GM12865 (cell line): ENCODE data around the gene PDXK.

Experiments
- DNase-seq: peaks from one replicate; pipeline ENCODE4 v3.0.0; 2010; ENCODE audit warnings: low read depth
- H3K4me3 ChIP-seq: 2 replicates; pipeline ENCODE4 v1.5.1; 2011; ENCODE audit warnings: mild to moderate bottlenecking, low read depth, low read length, control low read depth
- CTCF ChIP-seq: IDR thresholded peaks from 2 replicates; pipeline ENCODE4 v1.5.1; 2011; ENCODE audit warnings: low read length, control low read depth, low read depth, inconsistent platforms; ENCODE audit not compliant: insufficient read depth; ENCODE audit errors: missing control alignments

PDXK gene

GRCh38 chr21:43793243-43793642 lies 74.3 kb downstream of the PDXK start:
- DNase-seq, result no peak
- no peak overlapping the region for H3K4me3 ChIP-seq
- no peak for TF ChIP-seq CTCF

- H3K4me3 ChIP-seq, result no peak overlapping the region
- no peak for DNase-seq
- no peak for TF ChIP-seq CTCF
Measured at GRCh38 chr21:43794311-43794710, 75.4 kb downstream of the PDXK start.

DNA sequence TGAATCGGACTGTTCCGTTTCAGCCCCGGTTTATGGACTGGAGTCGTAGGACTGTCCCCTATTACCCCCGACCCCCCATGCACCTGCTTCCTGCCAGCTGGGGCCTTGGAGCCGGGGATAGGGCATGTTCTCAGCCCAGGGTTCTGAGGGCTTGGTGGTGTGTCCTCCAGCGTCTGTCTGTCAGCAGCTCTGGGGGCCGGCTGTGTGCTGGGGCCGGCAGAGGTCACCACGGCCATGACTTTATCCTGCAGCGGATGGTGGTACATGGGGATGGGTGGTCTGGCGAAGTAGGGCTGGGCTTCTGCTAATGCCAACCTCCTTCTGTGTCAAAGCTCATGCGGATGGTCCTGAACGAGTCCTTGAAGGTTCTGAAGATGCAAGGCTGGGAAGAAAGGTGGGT lies 75.9 kb downstream of the PDXK start:
- no peak overlapping the region for H3K4me3 ChIP-seq
- TF ChIP-seq CTCF, result no peak
- no peak for DNase-seq

GRCh38 chr21:43797415-43797814 lies 78.5 kb downstream of the PDXK start:
- no peak for DNase-seq
- no peak overlapping the region for H3K4me3 ChIP-seq
- TF ChIP-seq CTCF, result no peak

- DNase-seq, result no peak
- H3K4me3 ChIP-seq, result no peak overlapping the region
- TF ChIP-seq CTCF, result no peak
Measured at GRCh38 chr21:43797925-43798715, 79.2 kb downstream of the PDXK start.

DNA sequence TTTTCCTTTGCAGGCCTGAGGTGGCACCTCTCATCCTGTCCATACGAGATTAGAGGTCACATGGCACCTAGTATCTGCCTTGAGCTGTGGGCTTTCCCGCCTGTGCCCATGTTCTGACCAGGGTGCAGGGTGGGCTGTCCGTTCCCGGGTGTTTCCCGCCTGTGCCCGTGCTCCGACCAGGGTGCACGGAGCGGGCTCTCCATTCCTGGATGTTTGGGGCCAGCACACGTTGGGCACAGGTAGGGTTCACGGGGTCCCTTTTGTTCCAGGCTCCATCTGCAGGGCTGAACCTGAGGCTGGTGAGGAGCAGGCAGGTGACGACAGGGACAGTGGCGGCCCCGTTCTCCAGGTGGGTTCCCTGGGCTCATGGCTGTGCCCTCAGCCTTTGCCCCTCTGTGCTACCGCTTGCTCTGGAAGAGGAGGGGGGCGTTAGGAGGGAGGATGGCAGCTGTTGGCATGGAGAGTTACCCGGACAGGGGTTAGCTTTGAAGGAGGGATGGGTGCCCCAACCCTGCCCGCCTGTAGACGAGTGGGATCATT lies 80.4 kb downstream of the PDXK start:
- H3K4me3 ChIP-seq, result no peak overlapping the region
- no peak for DNase-seq
- no peak for TF ChIP-seq CTCF

DNA sequence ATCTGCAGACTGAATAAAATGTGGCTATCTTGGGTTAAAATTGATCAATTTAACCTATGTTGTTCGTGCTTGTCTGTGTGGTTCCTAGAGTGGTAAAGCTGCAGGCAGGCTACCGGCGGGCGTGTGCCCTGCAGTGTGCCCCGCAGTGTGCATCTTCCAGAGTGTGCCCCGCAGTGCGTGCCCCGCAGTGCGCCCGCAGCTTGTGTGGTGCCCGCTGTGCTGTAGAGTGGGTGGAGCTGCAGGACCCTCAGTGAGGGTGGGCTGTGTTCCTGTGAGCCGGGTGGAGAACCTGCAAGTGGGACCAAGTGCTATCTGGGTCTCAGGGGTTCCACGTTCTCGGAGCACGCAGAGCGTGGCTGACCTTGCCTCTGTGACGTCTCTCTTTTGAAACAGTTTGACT lies 81.2 kb downstream of the PDXK start:
- TF ChIP-seq CTCF, result no peak
- no peak for DNase-seq
- H3K4me3 ChIP-seq, result no peak overlapping the region
